AG08396 (cell line): ENCODE measurements around the gene SNCAIP.
A peak's percentile ranks its signal among the peaks of the same experiment; 100 is the strongest.

Source experiments
- DNase-seq: peaks from one replicate; pipeline ENCODE4 v3.0.0; 2012; ENCODE audit warnings: low spot score, mixed read lengths

The SNCAIP gene

GRCh38 chr5:122311961-122312590, at the start of gene SNCAIP:
TSS of gene SNCAIP (plus strand) at chr5:122312237. CDS start at chr5:122391135, 78,898 bp downstream.
- peak; percentile 69 for DNase-seq

DNA sequence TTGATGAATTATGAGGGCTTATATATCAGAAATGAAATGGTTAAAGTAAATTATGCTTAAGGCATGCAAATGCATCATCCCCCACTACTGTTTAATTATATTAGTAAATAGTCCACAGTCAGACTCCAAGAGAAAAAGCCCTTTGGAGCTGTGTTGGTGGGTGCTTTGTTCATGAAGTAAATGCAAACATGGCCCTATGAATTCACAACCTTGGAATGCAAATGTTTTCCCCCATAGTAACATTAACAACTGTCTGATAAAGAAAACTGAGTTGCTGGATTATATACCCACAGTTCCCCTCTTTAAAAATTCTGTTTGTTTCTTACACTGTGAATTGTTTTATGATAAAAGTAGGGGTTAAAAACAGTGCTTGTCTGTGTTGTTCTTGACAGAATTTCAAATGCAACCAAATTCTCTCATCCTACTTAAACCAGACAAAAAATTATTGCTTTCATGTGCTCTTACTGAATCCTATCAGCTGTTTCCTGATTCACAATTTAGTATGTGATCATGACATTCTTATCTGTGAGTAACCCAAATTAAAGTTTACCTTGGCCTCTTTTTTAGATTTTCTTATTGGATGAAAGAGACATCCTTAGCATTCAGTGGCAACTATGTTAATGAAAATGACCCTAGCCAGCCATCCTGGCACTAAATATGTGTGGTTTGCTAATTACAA, 48.5 kb upstream of the SNCAIP start:
- DNase-seq, result no peak

- DNase-seq, result no peak
Measured at GRCh38 chr5:122264610-122265009, 47.4 kb upstream of the SNCAIP start.

GRCh38 chr5:122267185-122267584, 44.9 kb upstream of the SNCAIP start:
- DNase-seq, result no peak

DNA sequence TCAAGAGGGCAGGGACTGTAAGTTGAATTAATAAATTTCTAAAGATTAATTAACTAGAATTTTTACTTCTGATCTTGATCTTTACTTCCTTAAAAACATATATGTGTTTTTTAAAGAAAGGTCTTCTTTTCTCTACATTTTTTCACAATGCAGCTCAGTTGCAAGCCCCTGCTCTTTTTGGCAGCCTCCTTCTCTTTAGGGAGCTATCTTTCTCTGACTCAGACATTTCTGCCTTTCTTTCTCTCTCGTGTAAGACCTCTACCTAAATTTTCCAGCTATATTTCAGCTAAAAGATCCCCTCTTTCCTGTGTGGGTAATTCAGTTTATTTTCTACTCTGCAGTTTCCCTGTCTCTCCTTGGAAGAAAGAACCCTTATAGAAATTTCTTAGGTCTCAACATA, 38.3 kb upstream of the SNCAIP start:
- no peak for DNase-seq

DNA sequence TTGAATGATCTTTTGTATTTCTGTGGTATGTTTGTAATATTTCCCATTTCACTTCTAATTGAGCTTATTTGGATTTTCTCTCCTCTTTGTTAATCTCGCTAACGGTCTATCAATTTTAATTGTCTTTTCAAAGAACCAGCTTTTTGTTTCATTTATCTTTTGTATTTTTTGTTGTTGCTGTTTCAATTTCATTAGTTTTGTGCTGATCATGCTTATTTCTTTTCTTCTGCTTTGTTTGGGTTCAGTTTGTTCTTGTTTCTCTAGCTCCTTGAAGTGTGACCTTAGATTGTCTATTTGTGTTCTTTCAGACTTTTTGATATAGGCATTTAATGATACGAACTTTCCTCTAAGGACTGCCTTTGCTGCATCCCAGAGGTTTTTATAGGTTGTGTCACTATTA, 28.4 kb upstream of the SNCAIP start:
- no peak for DNase-seq

GRCh38 chr5:122286541-122286940, 25.5 kb upstream of the SNCAIP start:
- no peak for DNase-seq

- no peak for DNase-seq
Measured at GRCh38 chr5:122287101-122287500, 24.9 kb upstream of the SNCAIP start.

DNA sequence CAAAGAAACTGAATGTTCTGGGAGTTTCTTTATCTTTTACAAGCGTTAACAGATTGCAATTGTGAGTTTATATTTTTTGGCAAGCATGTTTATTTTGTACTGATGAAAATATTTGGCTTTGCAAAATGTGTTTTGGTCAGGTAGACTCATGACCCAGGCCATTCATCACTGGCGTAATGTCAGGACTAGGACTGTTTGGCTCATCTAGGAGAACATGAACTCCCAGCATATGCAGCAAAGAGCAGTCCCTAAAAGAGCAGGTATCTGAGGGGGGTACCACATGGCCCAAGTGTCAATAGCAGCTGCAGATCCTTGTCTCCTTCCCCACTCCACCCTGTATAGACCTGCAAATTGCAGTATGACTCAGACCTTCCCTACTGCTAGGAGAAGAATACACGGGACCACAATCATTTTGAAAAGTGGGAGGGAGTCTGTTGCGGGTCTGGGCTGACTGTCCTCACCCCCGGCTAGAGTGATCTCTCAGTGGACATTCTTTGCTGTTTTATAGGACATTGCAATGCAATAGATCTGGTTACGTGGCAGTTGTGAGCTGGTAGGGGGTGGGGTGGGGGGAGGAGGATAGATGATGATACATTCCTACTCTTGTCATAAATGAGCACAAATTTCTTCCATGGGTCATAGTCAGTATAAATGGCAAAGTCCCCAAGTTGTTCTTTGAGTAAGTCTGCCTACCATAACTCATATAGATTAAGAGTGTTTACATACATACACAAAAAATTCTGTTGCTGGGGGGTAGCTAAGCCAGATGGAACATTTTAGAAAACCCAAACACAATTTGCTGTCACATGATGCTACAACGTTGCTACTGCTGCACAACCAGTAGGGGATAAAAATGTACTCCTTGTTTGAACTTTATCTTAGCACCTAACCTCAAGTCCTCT, 20.8 kb upstream of the SNCAIP start:
- no peak for DNase-seq

DNA sequence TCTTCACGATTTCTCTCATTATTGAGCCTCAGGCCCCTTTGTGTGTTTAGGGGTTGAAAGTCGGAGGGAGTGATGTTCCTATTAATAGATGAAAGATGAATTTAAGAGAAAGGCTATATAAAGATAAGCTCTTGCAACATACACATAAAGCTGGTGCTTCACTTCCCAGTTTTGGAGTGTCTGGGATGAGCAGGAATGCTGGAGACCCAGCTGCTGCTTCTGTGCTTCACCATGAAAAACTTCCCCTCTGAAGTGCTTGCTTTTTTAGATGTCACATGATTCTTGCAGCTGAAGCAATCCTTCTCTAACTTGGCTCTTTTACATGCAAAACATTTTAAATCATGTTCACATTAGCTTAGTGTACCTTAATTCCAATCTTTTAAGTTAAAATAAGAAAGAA, 19.7 kb upstream of the SNCAIP start:
- no peak for DNase-seq

DNA sequence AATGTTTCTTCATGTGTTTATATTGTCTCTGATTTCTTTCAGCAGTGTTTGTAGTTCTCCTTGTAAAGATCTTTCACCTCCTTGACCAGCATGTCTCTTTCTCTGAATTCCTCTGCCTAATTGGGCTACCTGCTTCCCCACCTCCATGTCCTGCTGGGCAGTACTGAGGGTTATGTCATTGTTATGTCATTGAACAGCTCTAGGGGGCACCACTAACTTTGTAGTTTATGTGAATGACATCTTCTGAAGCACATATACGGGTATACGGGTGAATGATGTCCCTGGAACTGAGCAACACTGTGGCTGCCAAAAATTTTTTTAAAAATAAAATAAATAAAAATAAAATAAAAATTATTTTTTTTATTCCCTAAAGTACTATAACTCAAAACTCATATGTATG, 16.9 kb upstream of the SNCAIP start:
- DNase-seq, result no peak

GRCh38 chr5:122296871-122297270, 15.2 kb upstream of the SNCAIP start:
- no peak for DNase-seq

GRCh38 chr5:122297587-122298298, 14.3 kb upstream of the SNCAIP start:
- DNase-seq, result no peak

- no peak for DNase-seq
Measured at GRCh38 chr5:122300374-122300773, 11.7 kb upstream of the SNCAIP start.

- DNase-seq, result no peak
Measured at GRCh38 chr5:122301016-122301415, 11.0 kb upstream of the SNCAIP start.

GRCh38 chr5:122304471-122305215, 7.4 kb upstream of the SNCAIP start:
- no peak for DNase-seq

DNA sequence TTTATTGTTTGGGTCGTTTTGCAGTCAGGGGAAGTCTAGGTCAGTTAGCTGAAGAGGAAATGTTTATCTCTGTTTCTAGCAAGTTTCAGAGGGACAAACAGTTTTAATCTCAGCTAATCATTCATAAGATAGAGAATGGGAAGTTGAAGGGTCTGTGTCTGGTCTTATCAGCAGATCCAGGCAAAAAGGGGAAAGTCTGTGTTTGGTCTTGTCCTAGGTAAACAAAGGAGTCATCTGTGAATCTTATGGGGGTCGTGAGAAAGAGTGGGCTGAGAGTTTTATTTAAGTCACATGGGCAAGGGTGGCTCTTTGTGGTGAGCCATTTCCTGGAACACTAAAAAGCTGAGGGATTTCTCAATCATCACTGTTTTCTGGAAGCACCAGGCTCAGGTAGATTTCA, 5.6 kb upstream of the SNCAIP start:
- DNase-seq, result no peak

- DNase-seq, result no peak
Measured at GRCh38 chr5:122310889-122311288, 1.1 kb upstream of the SNCAIP start.

DNA sequence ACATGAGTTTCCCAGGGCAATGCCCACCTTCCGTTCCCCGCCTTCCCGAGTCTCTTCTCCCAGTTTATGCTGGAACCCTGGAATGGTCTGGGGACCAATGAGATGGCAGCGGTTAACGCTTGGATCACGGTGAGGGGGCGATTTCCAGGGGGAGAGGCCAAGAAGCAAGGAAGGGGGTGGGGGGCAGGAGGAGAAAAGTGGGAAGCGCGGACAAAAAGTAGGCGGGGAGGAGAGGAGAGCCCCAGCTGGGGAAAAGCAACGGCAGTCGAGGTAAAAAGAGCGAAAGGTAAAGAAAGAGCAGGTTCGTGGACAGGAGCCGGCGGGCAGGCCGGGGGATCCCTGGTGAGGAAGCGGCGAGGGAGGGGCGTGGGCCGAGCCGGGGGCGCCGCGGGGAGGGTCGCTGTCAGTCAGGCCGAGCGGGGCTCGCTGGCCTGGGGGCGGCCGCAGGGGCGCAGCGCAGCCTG, 508 bp upstream of the SNCAIP start:
- DNase-seq, result peak; percentile 8

GRCh38 chr5:122312591-122313406, 762 bp downstream of the SNCAIP start:
- peak; percentile 43 for DNase-seq

- DNase-seq, result no peak
Measured at GRCh38 chr5:122314036-122314435, 2.0 kb downstream of the SNCAIP start.
